Activated CD8-positive, alpha-beta memory T cell treated with anti-CD3 and anti-CD28 coated beads for 48 hours (primary cell): Measurements from ENCODE around the gene APOA4.
A peak's percentile ranks its signal among the peaks of the same experiment; 100 is the strongest.

Experiments
- DNase-seq, 3 experiments: peaks; one replicate each; pipeline ENCODE4 v3.0.0-alpha.2; 2020; ENCODE audit warnings: low read depth in 2 of 3, low spot score in 2 of 3

APOA4 gene

GRCh38 chr11:116823031-116823843, at the start of gene APOA4:
TSS of gene APOA4 (minus strand) at chr11:116823304. CDS start at chr11:116823191, 113 bp downstream.
- DNase-seq, result no peak

GRCh38 chr11:116871248-116871647, 48.1 kb upstream of the APOA4 start:
- DNase-seq, result no peak

- no peak for DNase-seq
Measured at GRCh38 chr11:116870054-116870453, 47.0 kb upstream of the APOA4 start.

GRCh38 chr11:116869610-116870009, 46.5 kb upstream of the APOA4 start:
- no peak for DNase-seq

GRCh38 chr11:116868066-116868465, 45.0 kb upstream of the APOA4 start:
- no peak for DNase-seq

GRCh38 chr11:116867619-116868018, 44.5 kb upstream of the APOA4 start:
- DNase-seq, result no peak

GRCh38 chr11:116866804-116867455, 43.8 kb upstream of the APOA4 start:
- no peak for DNase-seq

- DNase-seq, result no peak
Measured at GRCh38 chr11:116865696-116866095, 42.6 kb upstream of the APOA4 start.

GRCh38 chr11:116864531-116864930, 41.4 kb upstream of the APOA4 start:
- DNase-seq, result no peak

- DNase-seq, result no peak
Measured at GRCh38 chr11:116862951-116863350, 39.8 kb upstream of the APOA4 start.

GRCh38 chr11:116862185-116862584, 39.1 kb upstream of the APOA4 start:
- DNase-seq, result no peak

GRCh38 chr11:116861539-116861938, 38.4 kb upstream of the APOA4 start:
- no peak for DNase-seq

- DNase-seq, result no peak
Measured at GRCh38 chr11:116860303-116860702, 37.2 kb upstream of the APOA4 start.

GRCh38 chr11:116859175-116859574, 36.1 kb upstream of the APOA4 start:
- no peak for DNase-seq

- DNase-seq, result no peak
Measured at GRCh38 chr11:116857936-116858335, 34.8 kb upstream of the APOA4 start.

GRCh38 chr11:116857316-116857715, 34.2 kb upstream of the APOA4 start:
- DNase-seq, result no peak

- no peak for DNase-seq
Measured at GRCh38 chr11:116856423-116856822, 33.3 kb upstream of the APOA4 start.

- DNase-seq, result no peak
Measured at GRCh38 chr11:116855413-116855812, 32.3 kb upstream of the APOA4 start.

GRCh38 chr11:116853461-116854073, 30.5 kb upstream of the APOA4 start:
- peak in 1 of 3 experiments; percentile 27 for DNase-seq

GRCh38 chr11:116852261-116853031, 29.3 kb upstream of the APOA4 start:
- DNase-seq, result no peak

GRCh38 chr11:116851626-116852025, 28.5 kb upstream of the APOA4 start:
- no peak for DNase-seq
